ENCODE measurements around the gene CACFD1. TPM values are rescaled to one million over a fixed set of nuclear protein-coding genes. Genes with fewer than 3 reads are reported as not detected.

CACFD1 gene
- total and polyA plus RNA-seq, 9 of the 15 experiments (the other 6 are each of a cell fraction or from before 2014, with no cell fraction given) = 0.11 to 1.4 (median 1.1) TPM; not detected in 2

DNA sequence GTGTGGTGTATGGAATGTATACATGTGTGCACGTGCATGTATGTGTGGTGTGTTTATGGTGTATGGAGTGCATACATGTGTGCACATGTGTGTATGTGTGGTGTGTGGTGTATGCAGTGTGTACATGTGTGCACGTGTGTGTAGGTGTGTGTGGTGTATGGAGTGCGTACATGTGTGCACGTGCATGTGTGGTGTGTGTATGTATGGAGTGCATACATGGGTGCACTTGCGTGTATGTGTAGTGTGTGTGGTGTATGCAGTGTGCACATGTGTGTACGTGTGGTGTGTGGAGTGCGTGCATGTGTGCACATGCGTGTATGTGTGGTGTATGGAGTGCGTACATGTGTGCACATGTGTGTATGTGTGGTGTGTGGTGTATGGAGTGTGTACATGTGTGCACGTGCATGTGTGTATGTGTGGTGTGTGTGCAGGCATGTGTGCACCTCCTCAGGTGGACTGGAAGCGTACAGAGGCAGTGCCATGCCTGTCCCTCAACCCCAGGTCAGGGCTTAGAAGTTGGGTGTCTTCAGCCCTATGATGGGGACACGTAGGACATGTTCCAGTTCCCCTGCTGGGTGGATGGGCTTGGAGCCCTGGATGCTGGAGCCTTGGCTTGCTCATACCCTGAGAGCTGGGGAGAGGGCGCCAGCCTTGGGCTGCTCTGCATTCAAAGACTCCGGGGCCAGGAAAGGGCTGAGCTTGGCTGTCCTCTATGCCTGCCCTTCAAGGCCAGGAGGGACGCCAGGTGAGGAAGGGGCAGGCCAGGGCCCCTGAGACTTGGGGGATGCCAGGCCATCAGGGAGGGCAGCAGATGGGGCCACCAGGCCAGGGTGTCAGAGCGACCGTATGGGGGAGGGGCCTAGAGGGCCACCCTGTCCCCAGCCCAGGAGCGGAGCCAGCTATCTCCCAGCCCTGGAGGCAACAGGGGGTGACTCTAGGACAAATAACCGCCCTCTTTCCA, 52.8 kb downstream of the CACFD1 start:
- POLR2A ChIA-PET = interaction anchor here (0.5 to 1.3 kb wide), 2 partner anchors 17 to 114 kb away, joined by 3 read pairs; no protein-coding TSS in a partner anchor
- BruUV-seq (replicated peaks) = no TSS peak
- DNase-seq (ENCODE audit: extremely low read depth in 1 of 4, low spot score in 3 of 4) = no peak
- Histone ChIP-seq H3K4me3 (no peak overlapping the region), H3K4me1 (replicated peaks in 1 of 2; ENCODE audit: control insufficient read depth in 2 of 2, insufficient read depth in 2 of 2, low read length in 2 of 2) (peaks cover 0 to 23% of the 10 kb centered on the region in 2 experiments; a peak in 2 of 5 replicates), H3K36me3 (ENCODE audit: control insufficient read depth, insufficient read depth, low read length) (no peaks in the 10 kb centered on the region; the same call in 2 of the 3 replicates), H3K27me3 (ENCODE audit: control insufficient read depth in 2 of 2, insufficient read depth in 2 of 2, low read length in 2 of 2) (peaks cover 15 to 58% of the 10 kb centered on the region in 2 experiments), H4K20me1 (replicated peaks; ENCODE audit: control insufficient read depth, insufficient read depth, low read length) (no peaks in the 10 kb centered on the region; the same call in 1 of the 2 replicates), H3K27ac (ENCODE audit: extremely low read depth, low read depth, low read length) (no peak overlapping the region), H2AFZ (ENCODE audit: low read depth, low read length) (no peak overlapping the region), H3K9me3 (replicated peaks; ENCODE audit: control insufficient read depth, insufficient read depth, low read depth, low read length) (peaks cover 7% of the 10 kb centered on the region; the same call in 1 of the 2 replicates), H3K79me2 (ENCODE audit: control insufficient read depth, insufficient read depth, low read length) (no peaks in the 10 kb centered on the region), H3K9me1 (ENCODE audit: control insufficient read depth, insufficient read depth, low read length) (no peaks in the 10 kb centered on the region), H3K9ac (ENCODE audit: insufficient read depth in 1 of 2, low read depth in 2 of 2, low read length in 2 of 2) (peak overlapping the region in 1 of 2 experiments; percentile 20; a peak in 1 of 4 replicates), H3K4me2 (ENCODE audit: insufficient read depth, low read length) (no peak overlapping the region)
- WGBS (ENCODE audit: insufficient coverage, low coverage, missing lambda C conversion rate) = 19% methylated on average over 17 of the region's 19 CpGs
- CTCF ChIA-PET (ENCODE audit: low intra/inter-chr PET ratio) = no interaction called here
- TF ChIP-seq MYBL2 (IDR thresholded peaks at IDR 0.05; ENCODE audit: low read depth) = no peak
- TF ChIP-seq MYBL2 (CRISPR knock-in tag; IDR thresholded peaks at IDR 0.05; ENCODE audit: borderline replicate concordance) = 0 out of 2 replicates have a peak, but pooled peaks have one; percentile 62
- peak; percentile 37; the same call in 1 of the 2 replicates for TF ChIP-seq IRF2 (CRISPR knock-in tag; IDR thresholded peaks at IDR 0.05)
- no peak for TF ChIP-seq RBBP5 (IDR thresholded peaks at IDR 0.05; ENCODE audit: borderline replicate concordance, insufficient read depth, low read length, poor library complexity, severe bottlenecking)
- TF ChIP-seq, protein P1, sequence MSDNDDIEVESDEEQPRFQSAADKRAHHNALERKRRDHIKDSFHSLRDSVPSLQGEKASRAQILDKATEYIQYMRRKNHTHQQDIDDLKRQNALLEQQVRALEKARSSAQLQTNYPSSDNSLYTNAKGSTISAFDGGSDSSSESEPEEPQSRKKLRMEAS (CRISPR knock-in tag; IDR thresholded peaks at IDR 0.05) = peak; percentile 30
- TF ChIP-seq FOXK2 (conservative IDR thresholded peaks at IDR 0.05 in 1 of 2, IDR thresholded peaks at IDR 0.05 in 1 of 2; ENCODE audit: low read depth in 2 of 2) = no peak
- peak in 1 of 2 experiments; percentile 49; a peak in 1 of 4 replicates for TF ChIP-seq KDM1A (IDR thresholded peaks at IDR 0.05)
- FAIRE-seq = no peak
- in situ Hi-C loops (cut with MboI) = no loop called here
- no peak for ATAC-seq
- intact Hi-C loops (cut with micrococcal nuclease) = no loop called here
